Cerebellar nuclear complex (tissue), 1 donor: ENCODE results near the gene VAV3.
"Not testable (repeated sequence)": the region's sequence is repeated elsewhere in the genome, so short reads cannot be mapped to it uniquely, and the experiment has no call there.

ENCODE experiments used
- DNase-seq, 2 experiments: peaks; one replicate each; lab custom pipeline; 2025; lab: John Stamatoyannopoulos, UW

Gene VAV3

DNA sequence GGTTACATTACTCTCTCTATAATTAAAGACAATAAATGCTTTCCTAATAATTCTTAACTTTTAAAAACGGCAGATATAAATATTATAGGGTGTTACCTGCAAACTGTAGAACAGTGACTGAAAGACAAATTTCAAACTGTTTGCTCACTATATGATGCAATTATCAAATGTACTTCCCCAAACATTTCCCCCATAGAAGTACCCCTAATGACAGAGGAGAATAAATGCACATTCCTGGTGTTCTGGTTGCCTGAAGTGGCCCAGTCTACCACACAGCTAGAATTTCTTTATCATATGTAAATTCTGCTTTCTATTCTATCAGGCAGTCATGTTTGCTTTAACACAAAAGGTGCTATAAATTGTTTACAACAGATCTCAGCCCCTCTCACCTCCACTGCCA is 70.4 kb downstream of the VAV3 start:
- DNase-seq: no peak

DNA sequence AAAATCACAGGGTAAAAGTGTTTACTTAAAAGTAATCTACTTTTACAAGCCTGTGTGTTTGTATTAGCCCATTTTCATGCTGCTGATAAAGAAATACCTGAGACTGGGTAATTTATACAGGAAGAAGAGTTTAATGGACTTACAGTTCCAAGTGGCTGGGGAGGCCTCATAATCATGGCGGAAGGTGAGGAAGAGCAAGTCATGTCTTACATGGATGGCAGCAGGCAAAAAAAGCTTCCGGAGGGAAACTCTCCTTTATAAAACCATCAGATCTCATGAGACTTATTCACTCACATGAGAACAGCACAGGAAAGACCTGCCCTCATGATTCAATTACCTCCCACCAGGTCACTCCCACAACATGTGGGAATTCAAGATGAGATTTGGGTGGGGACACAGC is 71.6 kb downstream of the VAV3 start:
- DNase-seq: not testable (repeated sequence)

DNA sequence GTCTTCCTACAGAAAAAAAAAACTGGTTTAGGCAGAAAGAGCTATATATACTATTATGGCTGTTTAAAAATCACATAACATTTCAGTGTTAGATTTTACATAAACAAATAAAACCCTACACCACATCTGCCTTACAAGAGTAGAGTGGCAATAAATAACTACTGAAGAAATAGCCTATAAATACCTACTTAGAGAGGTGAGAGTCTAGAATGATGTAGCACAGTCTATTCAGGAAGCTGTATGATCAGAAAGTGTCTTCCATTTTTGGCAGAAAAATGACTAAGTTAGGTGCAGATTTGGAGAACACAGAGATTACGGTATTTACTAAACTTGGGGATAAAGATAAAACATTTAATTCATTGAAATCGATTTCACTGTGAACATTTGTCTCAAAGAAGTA is 75.5 kb downstream of the VAV3 start:
- DNase-seq: no peak

DNA sequence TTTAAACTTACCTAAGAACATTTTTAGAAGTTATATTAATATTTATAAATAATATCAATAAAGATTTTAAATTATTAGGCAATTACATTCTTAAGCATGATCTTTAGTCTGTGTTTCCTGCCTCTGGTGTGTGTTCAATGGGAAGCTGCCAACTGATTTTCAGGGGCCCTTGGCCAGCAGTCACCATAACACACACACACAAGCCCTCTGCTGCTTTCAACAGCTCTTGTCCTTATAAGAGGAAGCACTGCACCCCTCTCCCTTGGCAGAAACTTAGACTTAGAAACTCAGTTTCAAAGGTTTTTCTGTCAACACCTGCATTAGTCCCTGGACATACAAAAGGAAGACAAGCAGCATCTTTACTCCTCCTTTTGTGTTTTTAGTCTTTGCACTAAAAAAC is 81.4 kb downstream of the VAV3 start:
- DNase-seq: no peak

DNA sequence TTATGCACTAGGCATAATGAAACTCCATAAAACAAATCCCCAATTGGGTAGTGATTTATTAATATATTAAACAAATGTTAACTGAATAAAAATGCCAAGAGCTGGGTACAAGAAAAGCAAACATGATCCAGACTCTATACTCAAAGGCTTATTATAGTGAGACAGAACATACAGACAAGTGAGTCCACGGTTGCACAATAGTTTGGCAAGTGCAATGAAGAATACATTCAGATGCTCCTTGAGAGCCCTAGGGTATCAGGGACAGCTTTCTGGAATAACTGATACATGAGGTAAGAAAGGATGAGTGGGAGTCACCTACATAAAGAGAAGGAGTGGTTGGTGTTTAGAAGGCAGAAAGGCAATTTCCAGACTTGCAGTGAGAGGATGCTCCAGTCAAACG is 85.1 kb downstream of the VAV3 start:
- no peak for DNase-seq

DNA sequence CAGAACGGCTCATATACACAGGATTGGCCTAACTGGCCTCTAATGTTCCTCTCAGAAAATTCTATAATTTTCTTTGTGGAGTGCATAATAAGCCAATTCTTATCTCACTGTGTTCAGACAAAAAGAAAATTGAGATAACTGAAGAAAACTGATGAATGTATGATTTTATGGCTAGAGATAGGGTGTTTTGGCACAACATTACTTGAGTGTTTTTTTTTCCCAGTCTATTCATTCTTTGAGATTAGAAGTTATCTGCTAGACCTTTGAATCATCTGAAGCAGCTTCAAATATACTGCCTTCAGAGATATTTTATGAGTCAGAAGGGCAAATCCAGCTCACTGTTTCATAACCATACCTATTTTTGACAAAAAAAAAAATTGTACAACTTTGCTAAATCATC is 85.6 kb downstream of the VAV3 start:
- DNase-seq: no peak

DNA sequence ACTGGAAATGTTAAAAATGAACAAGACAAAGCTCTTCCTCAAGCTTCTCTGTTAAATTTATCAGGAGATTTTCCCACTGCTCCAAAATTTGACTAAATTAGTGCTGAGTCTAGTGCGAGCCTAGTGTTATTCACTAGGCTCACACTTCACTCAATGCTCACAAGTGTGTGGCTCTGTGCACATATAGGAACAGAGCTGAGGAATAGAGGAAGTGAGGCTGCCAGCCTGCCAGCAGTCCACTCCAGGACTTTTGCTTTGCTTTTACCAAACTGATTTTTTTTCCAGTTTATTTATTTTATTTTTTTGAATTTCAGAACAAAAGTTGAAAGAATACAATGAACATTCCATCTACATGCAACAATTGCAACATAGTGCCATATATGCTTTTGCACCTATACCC is 87.2 kb downstream of the VAV3 start:
- DNase-seq: no peak

DNA sequence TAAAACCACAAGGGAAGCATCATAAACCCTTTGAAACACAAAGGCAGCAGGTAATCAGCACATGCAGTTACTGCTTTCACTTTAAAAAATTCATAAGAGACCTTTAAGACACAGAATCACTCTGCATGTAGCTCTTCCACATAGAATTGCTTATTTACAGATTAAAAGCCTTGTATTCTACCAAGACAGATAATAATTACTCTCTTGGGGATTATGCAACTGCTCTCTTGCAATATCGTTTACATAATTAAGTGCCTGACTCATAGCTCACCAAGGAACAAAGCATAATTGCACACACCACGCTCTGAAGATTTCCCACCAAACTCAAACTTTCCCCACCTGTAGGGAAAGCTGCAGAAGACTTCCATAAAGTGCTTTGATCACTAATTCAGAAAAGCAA is 87.9 kb downstream of the VAV3 start:
- no peak for DNase-seq

DNA sequence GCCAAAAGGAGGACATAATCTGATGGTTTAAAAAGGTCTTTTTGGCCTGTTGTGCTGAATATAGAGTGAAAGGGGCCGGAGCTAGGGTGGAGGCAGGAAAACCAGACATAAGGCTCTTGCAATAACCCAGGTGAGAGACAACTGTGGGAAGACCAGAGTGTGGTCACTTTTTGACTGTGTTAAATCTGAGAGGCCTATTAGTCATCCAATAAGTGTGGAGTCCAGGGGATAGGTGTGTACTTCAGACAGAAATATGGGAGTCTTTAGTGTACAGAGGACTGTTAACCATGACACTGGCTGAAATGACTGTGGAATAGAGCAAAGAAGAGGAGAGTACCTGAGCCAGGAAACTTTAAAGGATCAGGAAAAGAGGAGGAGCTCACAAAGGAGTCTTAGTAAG is 89.3 kb downstream of the VAV3 start:
- DNase-seq: no peak

DNA sequence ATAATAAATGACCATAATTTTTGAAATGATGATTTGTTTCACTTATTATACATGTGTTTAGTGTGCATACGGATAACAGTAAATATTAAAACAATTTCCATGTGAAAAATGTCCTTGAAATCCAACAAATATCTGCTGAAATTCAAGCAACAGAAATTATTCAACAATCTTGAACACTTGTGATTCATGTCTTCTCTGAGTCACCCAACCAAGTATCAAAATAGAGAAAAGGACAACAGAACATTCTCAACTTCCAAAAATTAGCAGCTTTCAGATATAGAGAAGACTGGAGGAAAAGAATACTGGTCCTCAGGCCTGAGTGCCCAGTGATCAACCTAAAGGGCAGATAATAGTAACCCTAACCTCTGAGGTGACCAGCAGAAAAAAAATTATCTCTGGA is 90.8 kb downstream of the VAV3 start:
- DNase-seq: no peak

DNA sequence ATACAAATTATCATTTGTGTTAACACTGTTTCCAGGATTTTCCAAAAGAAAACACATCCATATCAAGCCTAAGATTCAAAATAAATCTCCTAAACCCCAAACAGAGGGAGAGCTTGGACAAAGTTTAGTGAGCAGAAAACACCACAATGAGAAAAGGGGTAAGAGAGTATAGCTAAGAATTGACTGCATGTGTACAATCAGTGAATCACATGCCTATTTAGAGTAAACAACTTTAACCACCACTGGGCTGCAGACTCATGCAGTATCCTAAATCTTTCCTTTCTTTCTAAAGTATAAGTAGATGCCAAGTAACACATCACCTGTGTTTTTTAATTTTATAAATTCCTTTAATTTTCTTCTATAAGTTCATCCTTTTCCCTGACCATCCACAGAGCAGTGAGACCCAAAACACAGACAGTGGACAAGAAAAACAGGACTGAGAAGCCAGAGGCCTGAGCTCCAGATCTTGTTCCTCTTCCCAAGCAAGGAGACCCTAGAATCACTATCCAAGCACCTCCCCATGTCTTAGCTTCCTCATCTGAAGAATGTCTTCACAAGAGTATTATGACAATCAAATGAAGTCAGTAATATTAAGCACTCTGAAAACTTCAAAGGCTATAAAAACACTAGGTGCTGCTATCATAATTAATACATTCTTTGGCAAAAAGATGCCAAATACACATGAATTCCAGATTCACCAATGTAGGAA is 93.1 kb downstream of the VAV3 start:
- DNase-seq: no peak

DNA sequence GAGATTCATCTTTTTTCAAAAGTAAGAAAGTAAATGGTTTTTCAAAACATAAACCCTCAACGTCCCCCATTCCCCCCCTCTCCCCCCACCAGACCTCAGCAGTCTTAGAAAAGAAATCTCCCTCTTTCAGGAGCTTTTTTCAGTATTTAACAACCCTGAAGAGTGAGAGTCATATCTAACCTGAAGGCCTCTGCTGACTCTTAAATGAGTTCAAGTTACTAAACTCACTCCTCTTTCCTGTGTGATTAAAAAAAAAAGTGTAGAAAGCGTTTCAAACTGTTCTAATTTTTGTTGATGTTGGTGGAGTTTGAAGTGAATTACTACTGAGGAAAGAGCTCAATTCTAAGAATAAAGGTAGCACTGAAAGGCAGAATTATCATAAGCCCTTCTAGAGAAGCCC is 93.7 kb downstream of the VAV3 start:
- no peak for DNase-seq

DNA sequence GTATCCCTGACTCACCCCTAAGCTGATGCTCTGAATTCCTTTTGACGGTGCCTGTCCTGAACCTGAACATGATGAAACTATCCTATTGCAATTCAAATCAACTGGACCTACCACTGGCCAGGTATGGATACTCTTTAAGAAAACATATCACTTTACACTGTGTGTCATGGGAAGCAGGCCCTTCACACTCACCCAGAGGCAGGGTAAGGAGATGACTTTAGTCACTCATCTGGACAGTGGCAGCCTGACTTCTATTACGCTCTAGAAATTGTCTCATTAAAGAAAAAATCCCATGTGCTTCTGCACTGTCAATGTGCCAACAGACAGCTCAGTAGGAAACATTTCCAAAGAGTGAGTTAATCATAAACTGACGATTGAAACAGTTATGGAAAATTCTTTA is 94.3 kb downstream of the VAV3 start:
- no peak for DNase-seq

DNA sequence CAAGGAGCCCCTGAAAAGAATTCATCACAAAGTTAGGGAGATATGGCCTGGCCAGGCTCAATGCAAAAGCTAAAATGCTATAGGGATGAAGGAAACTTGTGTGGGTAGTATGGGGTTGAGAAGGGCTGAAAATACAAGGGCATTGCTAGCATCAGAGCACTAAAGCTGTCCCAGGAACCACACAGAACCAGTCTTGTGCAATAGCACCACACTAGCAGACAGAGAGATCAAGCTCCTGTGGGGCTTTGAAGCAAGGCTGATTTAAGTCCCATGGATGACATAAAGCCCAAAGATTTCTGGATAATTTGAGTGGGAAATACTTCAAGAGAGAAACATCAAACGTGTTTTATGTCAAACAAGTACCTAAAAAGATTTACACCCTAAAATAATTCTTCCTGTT is 97.1 kb downstream of the VAV3 start:
- no peak for DNase-seq

DNA sequence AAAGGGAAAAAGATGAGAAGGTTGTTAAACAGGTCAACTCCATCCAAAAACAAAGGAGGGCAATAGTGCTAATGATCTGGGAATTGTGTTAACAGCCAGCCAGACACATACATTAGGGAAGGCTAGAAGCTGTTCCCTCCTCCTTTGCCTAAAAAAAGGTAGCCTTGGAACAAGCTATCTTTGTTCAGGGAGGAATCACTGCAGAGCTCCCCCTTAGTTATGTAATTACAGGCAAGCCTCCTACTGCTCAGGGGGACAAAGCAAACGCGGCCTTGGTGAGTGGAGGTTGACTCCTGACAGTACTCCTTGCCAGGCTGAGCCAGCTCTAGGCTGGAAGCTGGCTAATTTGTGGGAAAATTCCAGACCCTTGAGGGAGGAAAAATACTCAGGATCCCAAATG is 97.6 kb downstream of the VAV3 start:
- no peak for DNase-seq

DNA sequence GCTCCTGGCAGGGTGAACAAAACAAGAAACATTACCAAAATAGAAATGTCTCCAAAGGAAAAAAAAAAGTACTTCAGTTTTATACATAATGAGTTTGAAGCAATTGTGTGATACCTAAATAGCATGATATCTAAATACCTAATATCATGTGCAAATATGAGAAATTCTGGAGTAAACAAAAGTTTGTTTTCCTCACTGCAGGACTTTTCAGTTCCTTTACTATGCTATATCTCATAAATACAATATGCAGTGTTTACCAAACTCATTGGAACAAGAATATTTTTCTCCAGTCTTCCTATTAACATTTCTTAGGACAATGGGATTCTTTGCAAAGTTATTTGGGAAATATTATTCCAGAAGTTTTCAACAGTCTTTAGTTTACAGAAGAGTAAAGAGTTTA is 98.1 kb downstream of the VAV3 start:
- no peak for DNase-seq

DNA sequence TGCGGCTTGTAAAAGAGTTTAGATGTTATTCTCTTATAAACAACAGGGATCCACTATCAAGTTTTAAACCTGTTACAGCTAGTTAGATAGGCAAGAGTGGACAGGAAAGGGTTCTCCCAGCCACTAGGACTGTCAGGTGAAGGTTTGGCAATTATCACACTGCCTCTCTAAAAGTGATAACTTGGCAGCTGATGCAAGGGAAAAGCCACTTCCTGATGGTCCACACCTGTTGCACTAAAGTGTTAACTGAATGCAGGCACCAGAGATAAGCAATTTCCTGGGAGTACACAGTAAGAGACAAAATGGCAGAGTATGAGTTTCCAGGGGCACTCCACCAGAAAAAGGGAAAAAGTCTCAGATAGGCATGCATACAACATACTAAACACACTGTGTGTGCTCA is 99.4 kb downstream of the VAV3 start:
- no peak for DNase-seq

DNA sequence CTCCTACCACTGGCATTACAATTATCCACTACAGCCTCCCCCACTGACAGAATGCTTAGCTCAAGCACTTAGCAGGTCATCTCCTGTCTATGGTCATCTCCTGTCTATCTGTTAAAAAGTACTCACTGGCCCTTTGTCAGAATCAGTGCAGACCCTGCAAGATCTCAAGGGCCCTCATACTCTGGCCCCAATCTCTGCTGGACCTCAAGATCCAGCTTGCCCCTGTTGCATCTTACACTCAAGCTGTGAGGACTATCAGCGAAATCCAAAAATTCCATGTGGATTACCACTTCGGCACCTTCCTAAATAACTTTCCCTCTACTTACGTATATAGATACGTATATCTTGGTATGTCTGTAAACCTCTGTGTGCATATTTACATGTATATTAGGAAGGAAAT is 101.6 kb downstream of the VAV3 start:
- no peak for DNase-seq

DNA sequence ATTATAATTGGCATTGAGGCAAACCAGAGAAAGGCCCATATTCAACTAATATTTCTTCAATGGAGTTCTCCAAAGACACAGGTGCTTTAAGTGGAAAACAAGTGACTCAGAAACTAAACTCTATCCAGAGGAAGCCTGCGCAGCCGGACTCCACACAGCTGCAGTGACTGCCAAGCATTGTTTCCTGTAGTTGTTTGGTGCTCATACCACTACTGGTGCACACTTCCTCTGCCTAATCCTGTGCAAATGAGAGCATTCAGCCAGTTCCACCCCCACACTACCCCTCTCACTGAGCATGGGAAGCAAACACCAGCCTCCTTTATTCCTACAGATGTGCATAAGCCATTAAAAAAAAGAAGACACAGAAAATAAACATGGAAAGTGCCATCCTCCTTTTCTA is 102.9 kb downstream of the VAV3 start:
- no peak for DNase-seq

DNA sequence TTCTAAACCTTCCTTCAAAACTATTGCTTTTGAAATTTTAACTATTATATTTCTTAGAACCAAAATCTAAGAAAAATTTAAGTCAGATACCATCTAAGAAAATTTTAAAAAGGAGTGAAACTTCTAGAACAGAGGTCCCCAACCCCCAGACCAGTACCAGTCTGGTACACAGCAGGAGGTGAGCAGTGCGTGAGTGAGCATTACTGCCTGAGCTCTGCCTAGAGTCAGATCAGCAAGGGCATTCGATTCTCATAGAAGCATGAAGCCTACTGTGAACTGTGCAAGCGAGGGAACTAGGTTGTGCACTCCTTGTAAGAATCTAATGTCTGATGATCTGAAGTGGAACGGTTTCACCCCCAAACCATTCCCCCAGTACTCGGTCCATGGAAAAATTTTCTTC is 106.7 kb downstream of the VAV3 start:
- no peak for DNase-seq

DNA sequence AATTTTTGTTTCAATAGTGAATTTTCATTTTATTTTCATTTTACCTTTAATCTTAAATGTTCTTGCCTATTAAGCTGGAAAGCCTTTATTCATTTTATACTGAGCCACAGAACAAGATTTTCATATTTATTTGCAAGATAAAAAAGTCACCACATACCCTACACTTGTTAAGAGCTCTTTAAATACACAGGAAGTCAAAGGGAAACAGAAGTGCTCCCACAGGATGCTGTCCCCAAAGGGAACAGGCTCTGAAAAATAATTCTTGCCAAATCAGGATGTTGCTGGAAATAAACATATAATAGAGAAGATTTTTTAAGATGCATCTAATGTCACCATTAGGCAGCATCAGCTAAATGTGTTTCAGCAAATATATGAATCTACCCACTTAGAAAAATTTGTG is 113.6 kb downstream of the VAV3 start:
- DNase-seq: no peak

DNA sequence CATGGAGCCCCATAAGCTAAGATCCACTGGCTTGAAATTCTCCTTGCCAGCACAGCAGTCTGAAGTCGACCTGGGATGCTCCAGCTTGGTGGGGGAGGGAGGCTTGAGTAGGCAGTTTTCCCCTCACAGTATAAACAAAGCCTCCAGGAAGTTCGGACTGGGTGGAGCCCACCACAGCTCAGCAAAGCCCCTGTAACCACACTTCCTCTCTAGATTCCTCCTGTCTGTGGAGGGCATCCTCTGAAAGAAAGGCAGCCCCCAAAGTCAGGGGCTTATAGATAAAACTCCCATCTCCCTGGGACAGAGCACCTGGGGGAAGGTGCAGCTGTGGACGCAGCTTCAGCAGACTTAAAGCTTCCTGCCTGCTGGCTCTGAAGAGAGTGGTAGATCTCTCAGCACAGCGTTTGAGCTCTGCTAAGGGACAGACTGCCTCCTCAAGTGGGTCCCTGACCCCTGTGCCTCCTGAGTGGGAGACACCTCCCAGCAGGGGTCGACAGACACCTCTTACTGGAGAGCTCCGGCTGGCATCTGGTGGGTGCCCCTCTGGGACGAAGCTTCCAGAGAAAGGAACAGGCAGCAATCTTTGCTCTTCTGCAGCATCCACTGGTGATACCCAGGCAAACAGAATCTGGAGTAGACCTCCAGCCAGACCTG is 120.3 kb downstream of the VAV3 start:
- DNase-seq: not testable (repeated sequence)

DNA sequence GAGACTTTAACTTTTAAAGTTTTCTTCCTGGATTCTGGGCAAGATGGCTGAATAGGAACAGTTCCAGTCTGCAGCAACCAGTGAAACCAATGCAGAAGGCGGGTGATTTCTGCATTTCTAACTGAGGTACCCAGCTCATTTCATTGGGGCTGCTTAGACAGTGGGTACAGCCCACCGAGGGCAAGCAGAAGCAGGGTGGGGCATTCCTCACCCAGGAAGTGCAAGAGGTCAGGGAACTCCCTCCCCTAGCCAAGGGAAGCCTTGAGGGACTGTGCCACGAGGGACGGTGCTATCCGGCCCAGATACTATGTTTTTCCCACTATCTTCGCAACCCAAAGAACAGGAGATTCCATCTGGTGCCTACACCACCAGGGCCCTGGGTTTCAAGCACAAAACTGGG is 121.0 kb downstream of the VAV3 start:
- no peak for DNase-seq

DNA sequence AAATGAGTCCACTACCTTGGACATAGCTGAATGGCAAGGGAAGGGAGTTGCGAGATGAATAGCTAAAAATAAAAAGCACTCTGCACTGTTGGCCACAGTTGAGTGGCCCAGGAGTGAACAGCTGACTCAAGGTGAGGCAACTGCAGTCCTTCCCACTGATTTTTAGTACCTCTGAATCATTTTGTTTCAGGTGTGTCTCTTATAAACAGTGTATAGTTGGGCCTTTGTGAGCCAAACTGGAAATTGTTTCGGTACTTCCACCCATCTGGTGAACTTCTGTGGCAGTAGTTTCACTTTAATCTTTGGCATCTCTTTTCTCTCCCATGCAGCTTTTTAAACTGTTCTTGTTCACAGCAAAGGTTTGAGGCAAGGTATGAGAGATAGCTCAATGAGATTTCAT is 122.7 kb downstream of the VAV3 start:
- no peak for DNase-seq
